GM13977 (cell line): Measurements from ENCODE around the gene CDK6.

Experiments
- DNase-seq: peaks from one replicate; pipeline ENCODE4 v3.0.0; 2012; ENCODE audit warnings: low spot score
- in situ Hi-C: fragments of 300-500 bp; cut with MboI; formaldehyde crosslinking; loops from one replicate; pipeline ENCODE4 v1.12.0; 2022; ENCODE audit warnings: low sequenced_read_pairs, low pct_unique_long_range_greater_than_20kb, mixed read lengths, inconsistent platforms; ENCODE audit not compliant: unreplicated experiment
- TF ChIP-seq, protein P1 (sequence below): IDR thresholded peaks from 2 replicates; pipeline ENCODE4 v1.5.1; 2012; ENCODE audit warnings: mild to moderate bottlenecking, control low read depth; ENCODE audit not compliant: insufficient read depth; ENCODE audit errors: extremely low read depth, missing control alignments

The CDK6 gene

DNA sequence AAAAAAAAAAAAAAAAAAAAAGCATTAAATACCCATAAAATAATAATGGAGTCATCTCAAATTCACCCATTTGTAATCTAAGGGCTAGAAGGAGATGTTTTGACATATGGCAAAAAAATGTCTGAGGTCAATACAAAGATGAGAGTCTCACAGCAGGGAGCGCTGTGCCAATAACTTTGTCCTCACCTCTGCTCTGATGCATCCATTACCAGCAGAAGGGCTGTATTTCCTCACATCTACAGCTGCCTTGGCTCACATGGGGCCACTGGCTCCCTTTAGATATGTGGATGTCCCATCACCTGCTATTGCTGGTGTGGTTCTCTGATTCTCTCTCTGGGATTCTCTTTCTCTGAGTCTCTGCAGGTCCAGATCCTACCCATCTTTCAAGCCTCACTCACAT is 155.9 kb downstream of the CDK6 start:
- TF ChIP-seq, protein P1, sequence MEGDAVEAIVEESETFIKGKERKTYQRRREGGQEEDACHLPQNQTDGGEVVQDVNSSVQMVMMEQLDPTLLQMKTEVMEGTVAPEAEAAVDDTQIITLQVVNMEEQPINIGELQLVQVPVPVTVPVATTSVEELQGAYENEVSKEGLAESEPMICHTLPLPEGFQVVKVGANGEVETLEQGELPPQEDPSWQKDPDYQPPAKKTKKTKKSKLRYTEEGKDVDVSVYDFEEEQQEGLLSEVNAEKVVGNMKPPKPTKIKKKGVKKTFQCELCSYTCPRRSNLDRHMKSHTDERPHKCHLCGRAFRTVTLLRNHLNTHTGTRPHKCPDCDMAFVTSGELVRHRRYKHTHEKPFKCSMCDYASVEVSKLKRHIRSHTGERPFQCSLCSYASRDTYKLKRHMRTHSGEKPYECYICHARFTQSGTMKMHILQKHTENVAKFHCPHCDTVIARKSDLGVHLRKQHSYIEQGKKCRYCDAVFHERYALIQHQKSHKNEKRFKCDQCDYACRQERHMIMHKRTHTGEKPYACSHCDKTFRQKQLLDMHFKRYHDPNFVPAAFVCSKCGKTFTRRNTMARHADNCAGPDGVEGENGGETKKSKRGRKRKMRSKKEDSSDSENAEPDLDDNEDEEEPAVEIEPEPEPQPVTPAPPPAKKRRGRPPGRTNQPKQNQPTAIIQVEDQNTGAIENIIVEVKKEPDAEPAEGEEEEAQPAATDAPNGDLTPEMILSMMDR: no peak
- in situ Hi-C loops: no loop called here
- no peak for DNase-seq

DNA sequence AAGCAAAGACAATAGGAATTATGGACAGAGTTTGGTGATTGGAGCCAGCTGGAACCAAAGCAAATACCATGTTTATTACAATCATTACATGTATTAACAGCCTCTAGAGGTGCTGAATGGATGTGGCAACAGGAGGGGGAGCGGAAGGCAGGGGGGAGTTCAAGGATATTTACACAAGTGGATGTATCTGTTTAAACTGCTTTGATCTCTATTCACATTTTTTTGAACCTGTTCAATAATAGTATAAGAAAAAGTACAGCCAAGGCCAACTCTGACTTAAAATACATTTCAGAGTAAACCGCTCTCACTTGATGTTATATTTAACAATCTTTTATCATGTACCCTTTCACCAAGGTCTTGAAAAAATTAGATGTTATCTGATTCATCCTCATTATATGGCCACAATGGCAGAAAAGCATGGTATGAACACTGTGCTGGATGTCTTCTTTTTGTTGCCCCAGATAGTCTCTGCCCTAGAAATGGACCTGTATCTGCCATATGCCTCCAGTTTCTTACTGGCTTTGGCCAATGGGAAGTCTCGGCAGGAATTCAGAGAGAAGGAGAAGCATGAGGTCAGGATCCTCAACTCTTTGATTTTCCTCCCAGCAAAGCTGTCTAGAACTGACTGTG is 158.0 kb downstream of the CDK6 start:
- TF ChIP-seq, protein P1: no peak
- DNase-seq: no peak
- in situ Hi-C loops: no loop called here

DNA sequence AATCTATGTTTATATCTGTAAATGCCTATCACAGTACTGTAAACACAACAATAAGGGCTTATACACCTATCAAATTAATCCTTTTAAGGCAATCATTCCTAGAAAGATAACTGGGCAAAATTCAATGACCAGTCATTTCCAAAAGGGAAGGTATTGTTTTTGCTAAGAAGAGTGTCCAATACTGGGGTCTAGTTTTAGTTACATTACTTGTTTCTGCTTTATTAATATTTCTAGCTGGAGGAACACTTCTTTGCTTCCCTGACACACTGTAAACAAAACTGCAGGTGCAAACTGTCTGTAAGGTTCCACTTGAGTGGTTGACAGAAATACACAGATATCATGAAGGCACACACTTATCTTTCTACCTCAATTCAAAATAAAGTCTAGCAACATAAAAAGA is 162.0 kb downstream of the CDK6 start:
- DNase-seq: no peak
- in situ Hi-C loops: no loop called here
- TF ChIP-seq, protein P1: no peak

DNA sequence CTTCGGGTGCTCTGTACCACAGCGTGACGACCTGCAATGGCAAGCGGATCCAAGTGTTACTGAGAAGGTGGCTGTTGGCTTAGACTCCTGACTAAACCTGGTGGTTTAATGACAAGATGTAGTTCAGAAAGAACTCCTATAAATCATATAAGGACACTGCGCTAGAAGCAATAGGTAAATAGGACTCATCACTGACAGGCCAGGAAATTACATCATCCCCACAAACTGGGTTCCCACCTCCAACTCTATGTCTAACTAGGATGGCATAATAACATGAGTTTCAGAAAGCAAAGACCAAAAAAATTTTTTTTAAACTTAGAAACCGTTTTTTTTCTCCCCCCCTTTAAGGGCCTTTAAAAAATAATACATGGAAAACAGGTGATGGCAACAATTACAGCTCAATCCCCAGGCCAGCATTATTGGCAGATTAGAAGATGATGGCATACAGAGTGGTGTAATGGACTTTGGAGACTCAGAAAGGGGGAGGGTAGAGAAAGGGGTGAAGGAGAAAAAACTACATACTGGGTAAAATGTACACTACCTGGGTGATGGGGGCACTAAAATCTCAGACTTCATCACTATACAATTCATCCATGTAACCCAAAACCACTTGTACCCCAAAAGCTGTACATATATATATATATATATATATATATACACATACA is 164.7 kb downstream of the CDK6 start:
- in situ Hi-C loops: no loop called here
- TF ChIP-seq, protein P1: no peak
- no peak for DNase-seq

DNA sequence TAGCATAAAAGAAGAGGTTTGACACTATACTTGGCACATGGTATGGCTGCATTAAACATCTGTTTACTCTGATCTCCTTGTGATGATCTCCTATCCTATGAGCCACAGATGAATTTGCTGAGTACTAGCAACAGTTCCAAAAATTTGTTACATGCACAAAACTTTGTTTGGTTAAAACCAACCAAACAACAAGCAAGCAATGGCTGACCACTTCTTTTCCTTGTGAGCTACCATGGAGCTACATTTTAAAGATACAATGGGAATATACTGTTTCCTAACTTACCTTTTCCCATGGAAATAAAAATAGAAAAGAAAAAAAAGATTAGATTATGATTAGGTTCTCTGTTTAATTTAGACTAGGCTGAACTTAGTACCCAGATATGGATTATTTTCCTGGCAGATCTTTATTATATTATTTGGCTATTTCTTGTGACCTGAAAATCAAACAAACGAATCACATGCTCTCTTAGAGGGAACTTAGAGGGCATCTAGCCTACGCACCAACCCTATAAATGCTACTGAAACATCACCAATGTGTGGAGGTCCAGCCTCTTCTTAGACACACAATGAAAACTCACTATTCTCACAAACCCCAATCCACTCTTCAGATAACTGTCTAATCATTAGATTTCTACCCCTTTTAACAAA is 166.0 kb downstream of the CDK6 start:
- in situ Hi-C loops: no loop called here
- no peak for DNase-seq
- TF ChIP-seq, protein P1: no peak

DNA sequence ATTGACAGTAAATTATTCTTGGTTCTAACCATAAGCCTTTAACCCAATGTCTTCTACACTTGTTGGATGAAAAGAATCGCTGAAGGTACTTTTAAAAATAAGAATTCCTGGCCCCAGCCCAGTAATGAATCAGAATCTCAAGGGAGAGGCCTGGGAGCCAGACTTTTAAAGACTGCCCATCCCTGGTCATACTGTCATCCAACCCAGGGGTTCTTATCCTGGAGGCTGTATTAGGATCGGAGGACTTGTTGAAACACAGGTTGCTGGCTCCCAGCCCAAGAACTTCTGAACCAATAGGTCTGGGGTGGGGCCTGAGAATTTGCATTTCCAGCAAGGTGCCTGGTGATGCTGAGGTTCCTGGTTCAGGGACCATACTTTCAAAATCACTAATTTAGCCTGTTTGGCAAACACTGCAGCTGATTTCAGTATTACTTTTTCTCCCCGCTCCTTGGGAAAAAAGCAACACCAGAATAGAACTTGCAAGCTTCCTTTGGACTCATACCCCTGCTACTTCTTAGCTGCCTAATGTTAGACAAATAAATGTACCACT is 166.7 kb downstream of the CDK6 start:
- in situ Hi-C loops: no loop called here
- TF ChIP-seq, protein P1: no peak
- DNase-seq: no peak
